ENCODE results near the gene CFAP206. TPM values are rescaled to one million over a fixed set of nuclear protein-coding genes. Genes with fewer than 3 reads are reported as not detected.

CFAP206 gene
- total and polyA plus RNA-seq, 2 experiments from 2014 or later, result not detected

DNA sequence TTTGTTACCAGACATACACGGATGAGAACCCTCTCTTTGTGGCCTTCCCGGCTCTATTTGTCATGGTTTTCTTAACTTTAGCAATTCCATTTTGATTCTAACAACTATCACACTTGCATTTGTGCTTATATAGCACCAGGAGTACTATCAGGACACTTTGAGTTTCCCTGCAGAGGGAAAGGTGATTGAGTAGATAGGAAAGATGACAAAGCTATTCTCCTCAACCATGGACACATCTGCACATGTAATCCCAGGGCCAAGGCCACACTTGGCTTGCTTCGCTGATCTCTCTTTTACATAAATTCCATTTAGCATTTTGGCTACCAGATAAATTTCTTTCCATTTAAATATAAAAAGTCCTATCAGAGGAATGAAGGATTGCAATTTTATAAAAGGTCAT is 23.3 kb upstream of the CFAP206 start (continued):
- TF ChIP-seq, protein P1, sequence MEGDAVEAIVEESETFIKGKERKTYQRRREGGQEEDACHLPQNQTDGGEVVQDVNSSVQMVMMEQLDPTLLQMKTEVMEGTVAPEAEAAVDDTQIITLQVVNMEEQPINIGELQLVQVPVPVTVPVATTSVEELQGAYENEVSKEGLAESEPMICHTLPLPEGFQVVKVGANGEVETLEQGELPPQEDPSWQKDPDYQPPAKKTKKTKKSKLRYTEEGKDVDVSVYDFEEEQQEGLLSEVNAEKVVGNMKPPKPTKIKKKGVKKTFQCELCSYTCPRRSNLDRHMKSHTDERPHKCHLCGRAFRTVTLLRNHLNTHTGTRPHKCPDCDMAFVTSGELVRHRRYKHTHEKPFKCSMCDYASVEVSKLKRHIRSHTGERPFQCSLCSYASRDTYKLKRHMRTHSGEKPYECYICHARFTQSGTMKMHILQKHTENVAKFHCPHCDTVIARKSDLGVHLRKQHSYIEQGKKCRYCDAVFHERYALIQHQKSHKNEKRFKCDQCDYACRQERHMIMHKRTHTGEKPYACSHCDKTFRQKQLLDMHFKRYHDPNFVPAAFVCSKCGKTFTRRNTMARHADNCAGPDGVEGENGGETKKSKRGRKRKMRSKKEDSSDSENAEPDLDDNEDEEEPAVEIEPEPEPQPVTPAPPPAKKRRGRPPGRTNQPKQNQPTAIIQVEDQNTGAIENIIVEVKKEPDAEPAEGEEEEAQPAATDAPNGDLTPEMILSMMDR (conservative IDR thresholded peaks at IDR 0.05; ENCODE audit: low read depth in 2 of 2), result no peak

DNA sequence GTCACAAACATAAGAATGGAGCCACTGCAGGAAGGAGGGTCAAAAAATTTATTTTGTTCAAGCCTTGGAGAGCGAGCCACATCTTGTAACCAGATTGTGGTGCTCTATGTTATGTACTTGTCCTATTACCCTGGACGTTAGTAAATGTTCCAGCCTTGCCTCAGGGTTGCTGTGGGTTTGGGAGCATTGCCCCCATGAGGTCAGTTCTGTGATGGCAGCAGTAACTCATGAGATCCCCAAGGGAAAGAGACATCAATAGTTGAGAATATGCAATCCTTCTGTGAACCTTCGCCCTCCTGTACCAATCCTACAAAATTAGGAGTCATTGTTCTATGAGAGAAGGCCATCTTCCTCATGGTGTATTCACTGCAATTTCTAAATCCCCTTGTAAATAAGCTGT is 16.4 kb upstream of the CFAP206 start:
- TF ChIP-seq, protein P1 (conservative IDR thresholded peaks at IDR 0.05; ENCODE audit: low read depth in 2 of 2), result peak; percentile 77 to 97
- TF ChIP-seq, protein P2, sequence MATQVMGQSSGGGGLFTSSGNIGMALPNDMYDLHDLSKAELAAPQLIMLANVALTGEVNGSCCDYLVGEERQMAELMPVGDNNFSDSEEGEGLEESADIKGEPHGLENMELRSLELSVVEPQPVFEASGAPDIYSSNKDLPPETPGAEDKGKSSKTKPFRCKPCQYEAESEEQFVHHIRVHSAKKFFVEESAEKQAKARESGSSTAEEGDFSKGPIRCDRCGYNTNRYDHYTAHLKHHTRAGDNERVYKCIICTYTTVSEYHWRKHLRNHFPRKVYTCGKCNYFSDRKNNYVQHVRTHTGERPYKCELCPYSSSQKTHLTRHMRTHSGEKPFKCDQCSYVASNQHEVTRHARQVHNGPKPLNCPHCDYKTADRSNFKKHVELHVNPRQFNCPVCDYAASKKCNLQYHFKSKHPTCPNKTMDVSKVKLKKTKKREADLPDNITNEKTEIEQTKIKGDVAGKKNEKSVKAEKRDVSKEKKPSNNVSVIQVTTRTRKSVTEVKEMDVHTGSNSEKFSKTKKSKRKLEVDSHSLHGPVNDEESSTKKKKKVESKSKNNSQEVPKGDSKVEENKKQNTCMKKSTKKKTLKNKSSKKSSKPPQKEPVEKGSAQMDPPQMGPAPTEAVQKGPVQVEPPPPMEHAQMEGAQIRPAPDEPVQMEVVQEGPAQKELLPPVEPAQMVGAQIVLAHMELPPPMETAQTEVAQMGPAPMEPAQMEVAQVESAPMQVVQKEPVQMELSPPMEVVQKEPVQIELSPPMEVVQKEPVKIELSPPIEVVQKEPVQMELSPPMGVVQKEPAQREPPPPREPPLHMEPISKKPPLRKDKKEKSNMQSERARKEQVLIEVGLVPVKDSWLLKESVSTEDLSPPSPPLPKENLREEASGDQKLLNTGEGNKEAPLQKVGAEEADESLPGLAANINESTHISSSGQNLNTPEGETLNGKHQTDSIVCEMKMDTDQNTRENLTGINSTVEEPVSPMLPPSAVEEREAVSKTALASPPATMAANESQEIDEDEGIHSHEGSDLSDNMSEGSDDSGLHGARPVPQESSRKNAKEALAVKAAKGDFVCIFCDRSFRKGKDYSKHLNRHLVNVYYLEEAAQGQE (IDR thresholded peaks at IDR 0.05; ENCODE audit: unreplicated experiment), result no peak
- no peak for TF ChIP-seq POLR2AphosphoS5 (IDR thresholded peaks at IDR 0.05; ENCODE audit: low read depth)
- H3K9me3 Mint-ChIP-seq, result no peaks in the 10 kb centered on the region
- H4K20me1 ChIP-seq (replicated peaks; ENCODE audit: insufficient read depth), result no peaks in the 10 kb centered on the region
- H3K4me3 Mint-ChIP-seq, result no peak overlapping the region
- no peak overlapping the region for H3K27ac ChIP-seq (ENCODE audit: low read depth)
- no peaks in the 10 kb centered on the region for H3K27me3 ChIP-seq (ENCODE audit: insufficient read depth)
- no peaks in the 10 kb centered on the region for H3K36me3 Mint-ChIP-seq (ENCODE audit: low read depth)
- H3F3A ChIP-seq (replicated peaks; ENCODE audit: low read depth), result no peaks in the 10 kb centered on the region
- H3K4me3 ChIP-seq, result no peak overlapping the region
- DNase-seq (ENCODE audit: low spot score), result peak; percentile 81
- no peaks in the 10 kb centered on the region for H3K4me1 ChIP-seq (ENCODE audit: insufficient read depth)
- no peak overlapping the region for H3K4me2 ChIP-seq
- no peaks in the 10 kb centered on the region for H3K9me2 ChIP-seq (ENCODE audit: insufficient read depth)
- H2AFZ ChIP-seq, result no peak overlapping the region
- H3K36me3 ChIP-seq (ENCODE audit: insufficient read depth), result no peaks in the 10 kb centered on the region
- no peaks in the 10 kb centered on the region for H3K27me3 Mint-ChIP-seq (ENCODE audit: insufficient read depth, low read depth, poor library complexity)
- ATAC-seq, result peak; percentile 97
- H3K27ac Mint-ChIP-seq, result no peak overlapping the region
- H3K79me2 ChIP-seq (replicated peaks; ENCODE audit: insufficient read depth), result no peaks in the 10 kb centered on the region
- no peaks in the 10 kb centered on the region for H3K4me1 Mint-ChIP-seq

DNA sequence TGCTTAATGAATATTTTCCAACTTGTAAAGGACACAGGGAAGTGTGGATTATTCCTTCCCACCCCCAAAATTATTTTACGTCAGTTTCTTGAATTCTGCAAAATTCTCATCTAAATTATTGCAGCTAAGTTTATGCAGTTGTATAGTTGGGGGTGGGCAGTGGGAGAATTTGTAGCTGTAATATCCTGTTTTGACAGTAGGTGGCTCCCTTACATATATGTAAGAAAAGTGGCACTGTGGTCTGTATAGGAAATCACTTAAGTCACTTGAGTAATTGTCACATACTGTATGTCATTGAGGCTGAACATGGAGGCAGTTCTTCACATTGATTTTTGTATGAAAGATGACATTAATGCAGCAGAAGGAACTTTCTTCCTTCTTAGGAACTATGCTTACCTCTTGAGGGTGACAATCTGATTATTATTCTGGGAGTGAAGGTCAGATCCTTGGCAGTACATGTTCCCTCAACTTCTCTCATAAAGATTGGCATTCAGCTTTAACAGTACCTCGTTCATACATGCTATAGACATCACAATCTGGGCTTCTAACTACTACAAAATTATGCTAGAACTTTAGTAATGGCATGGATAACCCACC is 14.6 kb upstream of the CFAP206 start:
- Histone ChIP-seq H2AFZ (no peak overlapping the region), H4K20me1 (replicated peaks; ENCODE audit: insufficient read depth) (no peaks in the 10 kb centered on the region), H3K4me1 (ENCODE audit: insufficient read depth) (no peaks in the 10 kb centered on the region), H3F3A (replicated peaks; ENCODE audit: low read depth) (no peaks in the 10 kb centered on the region), H3K36me3 (ENCODE audit: insufficient read depth) (no peaks in the 10 kb centered on the region), H3K4me3 (no peak overlapping the region), H3K27me3 (ENCODE audit: insufficient read depth) (no peaks in the 10 kb centered on the region), H3K27ac (ENCODE audit: low read depth) (no peak overlapping the region), H3K4me2 (no peak overlapping the region), H3K79me2 (replicated peaks; ENCODE audit: insufficient read depth) (no peaks in the 10 kb centered on the region), H3K9me2 (ENCODE audit: insufficient read depth) (no peaks in the 10 kb centered on the region)
- Mint-ChIP-seq H3K27ac (no peak overlapping the region), H3K27me3 (ENCODE audit: insufficient read depth, low read depth, poor library complexity) (no peaks in the 10 kb centered on the region), H3K9me3 (no peaks in the 10 kb centered on the region), H3K36me3 (ENCODE audit: low read depth) (no peaks in the 10 kb centered on the region), H3K4me1 (no peaks in the 10 kb centered on the region), H3K4me3 (no peak overlapping the region)
- ATAC-seq (peak; percentile 74), DNase-seq (ENCODE audit: low spot score) (peak; percentile 86)
- TF ChIP-seq ZNF331 (CRISPR knock-in tag; IDR thresholded peaks at IDR 0.05; ENCODE audit: low read depth), result no peak
- TF ChIP-seq, protein P1 (conservative IDR thresholded peaks at IDR 0.05; ENCODE audit: low read depth in 2 of 2), result peak; percentile 73 to 82
